K562 (cell line): ENCODE data around the gene GLT8D2.

Experiments used
- CTCF ChIP-seq, 3 experiments: IDR thresholded peaks in 2 of 3; conservative IDR thresholded peaks in 1 of 3; 2 replicates each; pipeline ENCODE4 v1.5.1; 2011 to 2012; ENCODE audit warnings: low read length in 3 of 3, mild to moderate bottlenecking in 3 of 3, control low read depth in 2 of 3, improper control_type of control experiment in 1 of 3, inconsistent platforms in 1 of 3, low read depth in 1 of 3, mixed read lengths in 1 of 3, moderate library complexity in 1 of 3; ENCODE audit not compliant: insufficient read depth in 2 of 3
- EZH2 ChIP-seq: IDR thresholded peaks from 2 replicates; pipeline ENCODE4 v1.6.1; 2012; ENCODE audit warnings: low read depth, mild to moderate bottlenecking, inconsistent platforms, low read length, borderline replicate concordance
- MTA2 ChIP-seq: fragments of 450-650 bp; IDR thresholded peaks from 2 replicates; pipeline ENCODE4 v1.6.1; 2016; ENCODE audit warnings: low read depth
- NFIC ChIP-seq: fragments of 450-650 bp; IDR thresholded peaks from 2 replicates; pipeline ENCODE4 v1.6.1; 2017; ENCODE audit warnings: mild to moderate bottlenecking, inconsistent platforms
- REST ChIP-seq, 2 experiments: fragments of 450-650 bp; formaldehyde crosslinking in 1 of 2; IDR thresholded peaks; 2 replicates each; pipeline versions ENCODE4 v1.4.0 to v1.6.1; 2014 to 2020; ENCODE audit warnings: mild to moderate bottlenecking in 2 of 2, borderline replicate concordance in 1 of 2, low read depth in 1 of 2
- SOX6 ChIP-seq: fragments of 450-650 bp; IDR thresholded peaks from 2 replicates; pipeline ENCODE4 v1.6.1; 2014; ENCODE audit warnings: mild to moderate bottlenecking

- TF ChIP-seq SOX6 (no peak), CTCF (IDR thresholded peaks at IDR 0.05 in 2 of 3, conservative IDR thresholded peaks at IDR 0.05 in 1 of 3; ENCODE audit: insufficient read depth in 2 of 3, low read depth in 1 of 3, low read length in 3 of 3) (no peak), MTA2 (no peak), EZH2 (no peak), NFIC (no peak), REST (IDR thresholded peaks at IDR 0.05; ENCODE audit: borderline replicate concordance) (no peak), REST (CRISPR knock-in tag; IDR thresholded peaks at IDR 0.05; ENCODE audit: low read depth) (no peak)
These were observed 597 bp downstream of the GLT8D2 start for GRCh38 chr12:104049278-104049902.
